Measurements from ENCODE around the gene MLLT10.
"Not testable (repeated sequence)": the region's sequence is repeated elsewhere in the genome, so short reads cannot be mapped to it uniquely, and the experiment has no call there.

The MLLT10 gene

GRCh38 chr10:21588159-21588558 lies 54.1 kb downstream of the MLLT10 start:
- DNase-seq, result not testable (repeated sequence)

GRCh38 chr10:21593986-21594385 lies 60.0 kb downstream of the MLLT10 start:
- no peak for DNase-seq

DNA sequence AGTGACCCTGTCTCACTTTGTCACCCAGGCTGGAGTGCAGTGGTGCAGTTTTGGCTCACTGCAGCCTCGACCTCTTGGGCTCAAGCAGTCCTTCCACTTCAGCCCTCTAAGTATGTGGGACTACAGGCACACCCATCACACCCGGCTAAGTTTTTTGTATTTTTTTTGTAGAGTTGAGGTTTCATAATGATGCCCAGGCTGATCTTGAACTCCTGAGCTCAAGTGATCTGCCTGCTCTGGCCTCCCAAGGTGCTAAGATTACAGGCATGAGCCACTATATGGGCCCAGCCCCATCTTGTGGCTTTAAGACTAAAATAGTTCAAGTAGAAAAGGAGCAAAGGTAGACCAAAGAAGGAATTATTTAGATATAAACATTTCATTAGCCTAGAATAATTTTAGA lies 65.5 kb downstream of the MLLT10 start:
- DNase-seq, result no peak

GRCh38 chr10:21600804-21601433 lies 66.9 kb downstream of the MLLT10 start:
- no peak for DNase-seq

DNA sequence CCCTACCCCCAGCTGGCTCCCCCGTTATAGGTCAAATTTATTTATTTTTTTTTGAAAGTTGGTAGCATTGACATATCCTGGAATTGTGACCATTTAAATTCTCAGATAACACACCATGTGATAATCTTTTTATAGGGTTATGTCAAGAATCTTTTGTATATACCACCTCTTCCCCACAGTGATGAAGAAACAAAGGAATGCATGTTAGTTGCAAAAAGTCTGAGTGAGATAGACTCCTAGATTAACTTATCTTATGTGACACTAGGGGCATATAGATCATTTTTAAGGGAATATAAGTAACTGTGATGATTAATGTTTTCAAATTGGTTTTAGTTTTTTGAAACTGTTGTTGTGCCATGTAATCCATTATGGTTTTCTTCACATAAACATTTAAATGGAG lies 68.3 kb downstream of the MLLT10 start:
- no peak for DNase-seq

- DNase-seq, result no peak
Measured at GRCh38 chr10:21603721-21604120, 69.7 kb downstream of the MLLT10 start.

- DNase-seq, result no peak
Measured at GRCh38 chr10:21604651-21605050, 70.6 kb downstream of the MLLT10 start.

DNA sequence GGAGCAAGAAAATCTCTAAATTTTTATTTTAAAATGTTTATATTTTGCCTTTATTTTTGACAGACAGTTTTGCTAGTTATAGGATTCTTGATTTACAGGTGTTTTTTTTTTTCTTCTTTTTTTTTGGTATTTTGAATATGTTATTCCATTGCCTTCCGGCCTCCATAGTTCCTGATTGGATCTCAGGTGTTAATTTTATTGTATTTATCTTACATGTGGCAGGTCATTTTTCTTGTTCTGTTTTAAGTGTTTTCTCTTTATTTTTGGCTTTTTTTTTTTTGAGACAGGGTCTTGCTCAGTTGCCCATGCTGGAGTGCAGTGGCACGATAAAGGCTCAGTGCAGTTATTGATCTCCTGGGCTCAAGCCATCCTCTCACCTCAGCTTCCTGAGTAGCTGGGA lies 73.9 kb downstream of the MLLT10 start:
- DNase-seq, result no peak

GRCh38 chr10:21614000-21614399 lies 80.0 kb downstream of the MLLT10 start:
- no peak for DNase-seq

- no peak for DNase-seq
Measured at GRCh38 chr10:21617267-21617666, 83.2 kb downstream of the MLLT10 start.

DNA sequence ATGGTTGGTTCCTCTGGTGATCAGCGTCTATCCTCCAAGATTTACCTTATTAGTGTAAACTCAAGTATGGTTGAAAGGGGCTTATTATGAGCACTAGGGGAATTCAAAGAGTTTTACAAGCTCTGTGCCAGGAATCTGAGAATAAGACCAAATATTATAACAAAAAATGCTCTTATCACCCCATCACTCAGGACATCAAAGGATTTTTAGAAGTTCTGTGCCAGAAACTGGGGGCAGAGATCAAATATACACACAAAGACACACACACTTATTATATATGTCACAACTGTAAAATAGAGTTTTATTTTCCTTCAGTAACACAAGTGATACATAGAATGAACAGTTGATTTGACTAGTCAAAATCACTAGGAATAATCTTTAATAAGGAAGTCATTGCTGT lies 89.3 kb downstream of the MLLT10 start:
- DNase-seq, result no peak

- DNase-seq, result not testable (repeated sequence)
Measured at GRCh38 chr10:21624421-21624820, 90.4 kb downstream of the MLLT10 start.

- DNase-seq, result no peak
Measured at GRCh38 chr10:21624951-21625350, 90.9 kb downstream of the MLLT10 start.

DNA sequence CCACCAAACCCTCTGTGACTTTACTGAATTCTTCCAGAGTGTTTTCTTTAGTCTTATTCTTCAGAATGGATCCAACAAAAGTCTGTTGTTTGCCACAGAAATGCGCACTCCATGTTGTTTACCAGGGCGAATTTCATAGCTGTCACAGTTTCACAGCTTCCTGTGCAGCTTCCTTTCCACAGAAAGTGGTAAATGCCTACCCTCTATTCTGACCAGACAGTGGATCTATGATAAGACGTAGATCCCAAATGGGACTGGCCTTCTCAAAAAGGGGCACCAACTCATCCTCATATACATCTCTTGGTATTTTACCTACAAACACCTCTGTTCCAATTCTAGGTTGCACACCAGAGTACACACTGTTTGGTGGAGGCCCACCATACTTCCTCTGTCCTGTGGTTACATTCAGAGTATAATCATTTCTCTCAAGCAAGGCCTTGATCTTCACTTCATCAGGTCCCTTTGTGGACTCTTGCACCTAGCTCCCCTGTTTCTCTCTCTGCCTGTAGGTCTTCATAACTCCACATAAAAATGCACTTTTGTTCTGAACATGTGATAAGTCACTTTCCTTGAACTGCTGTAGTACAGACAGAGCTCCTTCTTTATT lies 91.7 kb downstream of the MLLT10 start:
- no peak for DNase-seq

- DNase-seq, result no peak
Measured at GRCh38 chr10:21626457-21627161, 92.6 kb downstream of the MLLT10 start.

- no peak for DNase-seq
Measured at GRCh38 chr10:21627331-21627730, 93.3 kb downstream of the MLLT10 start.

DNA sequence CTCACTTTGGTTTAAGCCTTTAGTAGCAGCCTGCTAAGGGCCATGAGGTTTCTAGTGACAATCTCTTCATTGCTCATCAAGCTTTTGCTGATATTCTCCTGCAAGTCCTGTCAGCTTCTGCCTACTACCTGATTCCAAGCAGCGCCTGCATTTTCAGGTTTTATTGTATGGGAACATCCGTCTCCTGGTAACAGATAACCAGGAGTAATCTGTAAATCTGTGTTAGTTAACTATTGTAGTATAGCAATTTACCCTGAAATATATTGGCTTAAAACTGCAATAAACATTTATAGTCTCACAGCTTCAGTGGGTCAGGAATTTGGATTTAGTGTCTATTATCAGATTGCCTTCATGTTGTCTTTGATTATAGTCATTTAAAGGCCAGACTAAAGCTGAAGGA lies 94.0 kb downstream of the MLLT10 start:
- DNase-seq, result no peak

GRCh38 chr10:21628645-21629044 lies 94.6 kb downstream of the MLLT10 start:
- not testable (repeated sequence) for DNase-seq

DNA sequence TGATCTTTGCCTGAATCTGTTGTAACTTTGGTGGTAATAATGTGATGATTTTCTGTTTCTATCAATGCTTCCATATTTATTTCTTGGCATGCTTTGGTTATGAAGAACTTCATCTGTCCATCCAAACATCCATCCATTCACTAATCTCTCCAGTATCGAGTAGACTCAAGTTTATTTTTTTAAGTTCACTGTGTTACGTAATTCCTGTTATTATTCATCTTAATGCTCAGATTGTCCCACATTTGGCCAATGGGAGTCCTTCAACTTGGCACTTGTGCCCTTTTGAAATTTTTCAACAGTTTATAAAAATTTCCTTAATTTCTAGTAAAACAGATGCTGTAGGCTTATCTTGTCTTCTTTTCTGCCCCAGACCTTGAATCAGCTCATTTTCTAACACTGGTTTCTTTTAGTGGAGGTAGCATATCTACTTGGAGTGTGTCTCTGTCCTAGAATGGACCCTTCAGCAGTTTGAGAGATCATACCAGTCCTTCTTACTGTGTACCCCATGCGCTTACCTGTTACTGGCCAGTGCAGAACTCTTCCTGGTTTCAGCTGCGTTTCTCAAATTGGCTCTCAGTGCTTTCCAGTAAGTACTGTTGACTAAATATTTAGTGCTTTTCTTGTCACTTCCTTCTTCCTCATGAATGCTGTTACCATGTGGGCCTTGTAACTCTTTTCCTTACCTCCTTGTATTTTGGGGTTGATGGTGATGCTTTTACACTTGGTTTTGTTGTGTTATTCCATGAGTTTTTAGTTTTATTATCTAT lies 100.8 kb downstream of the MLLT10 start:
- no peak for DNase-seq

DNA sequence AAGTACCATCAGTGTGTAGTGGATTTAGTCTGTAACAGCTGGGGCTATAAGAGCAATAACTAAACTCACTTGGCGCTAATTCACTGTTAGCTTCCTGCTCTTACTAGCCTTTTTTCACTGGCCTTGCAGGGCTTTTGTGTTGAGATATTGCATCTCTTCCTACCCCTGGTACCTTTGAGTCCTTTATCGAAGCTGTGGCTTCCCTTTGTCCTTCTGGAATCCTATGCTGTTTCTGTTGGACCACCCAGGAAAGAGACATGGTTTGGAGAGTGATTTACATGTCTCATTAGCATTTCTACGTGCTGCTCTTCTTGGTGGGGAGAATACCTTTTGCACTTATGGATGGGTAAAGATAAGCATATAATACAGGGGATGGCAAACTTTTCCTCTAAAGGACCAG lies 103.8 kb downstream of the MLLT10 start:
- DNase-seq, result no peak

- no peak for DNase-seq
Measured at GRCh38 chr10:21638681-21639080, 104.6 kb downstream of the MLLT10 start.

- DNase-seq, result no peak
Measured at GRCh38 chr10:21648040-21648439, 114.0 kb downstream of the MLLT10 start.

DNA sequence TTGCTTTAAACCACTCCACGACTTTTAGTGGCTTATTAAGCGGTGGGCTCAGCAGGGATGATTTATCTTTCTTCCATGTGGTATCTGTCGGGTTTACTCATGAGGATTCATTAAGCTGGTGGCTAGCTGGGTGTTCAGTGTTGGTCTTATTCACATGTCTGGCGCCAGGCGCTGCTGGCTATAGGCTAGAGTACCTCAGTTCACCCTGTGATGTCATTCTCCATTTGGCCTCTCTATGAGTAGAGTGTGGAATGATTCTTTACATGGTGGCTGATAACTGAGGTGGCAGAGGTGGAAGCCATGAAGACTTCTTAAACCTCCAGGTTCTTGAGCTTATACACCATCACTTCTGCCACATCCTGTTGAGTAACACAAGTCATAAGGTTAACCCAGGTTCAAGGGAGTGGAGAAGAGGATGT lies 115.4 kb downstream of the MLLT10 start:
- peak; percentile 61 for DNase-seq

DNA sequence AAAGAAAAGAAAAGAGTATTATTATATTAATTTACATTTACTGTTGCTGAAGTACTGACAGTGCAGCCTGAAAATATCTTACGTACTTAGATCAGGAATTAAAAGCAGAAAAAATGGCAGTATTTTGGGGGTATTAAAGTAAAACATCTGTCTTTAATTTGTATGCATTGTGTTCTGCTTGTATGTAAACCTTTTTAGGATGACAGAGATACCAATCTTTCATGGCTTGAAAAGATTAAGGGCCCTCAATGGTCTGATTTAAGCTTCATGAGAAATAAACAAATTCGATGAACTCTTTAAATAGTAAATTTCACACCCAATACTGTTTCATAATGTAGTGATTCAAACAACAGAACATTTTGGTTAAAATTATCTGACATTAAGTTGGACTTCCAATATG lies 116.3 kb downstream of the MLLT10 start:
- no peak for DNase-seq
